Measurements from ENCODE around the gene GLS. TPM values are rescaled to one million over a fixed set of nuclear protein-coding genes. Genes with fewer than 3 reads are reported as not detected.

GLS gene
- total and polyA plus RNA-seq, 2 donors (not counting 3 experiments of a cell fraction or from before 2014, with no cell fraction given), result 49.0 to 183 TPM

DNA sequence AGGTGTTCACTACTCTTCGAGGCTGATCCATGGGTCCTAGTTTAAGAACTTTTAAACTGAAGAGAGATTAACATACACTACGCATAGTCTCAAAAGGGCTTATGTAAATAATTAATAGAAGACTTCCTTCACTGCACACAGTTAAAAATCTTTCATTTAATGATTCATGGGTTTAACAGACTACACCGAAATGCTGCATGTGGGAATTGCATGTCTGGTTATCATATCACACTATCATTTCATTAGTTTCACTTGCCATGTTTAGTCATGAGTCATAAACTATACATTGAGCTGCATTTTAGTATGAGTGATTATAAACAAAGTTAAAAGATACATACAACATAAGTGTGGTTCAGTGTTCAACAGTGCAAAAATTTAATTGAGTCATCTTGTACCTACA, 31.2 kb downstream of the GLS start:
- no peaks in the 10 kb centered on the region for H4K20me1 ChIP-seq (replicated peaks; ENCODE audit: control insufficient read depth, extremely low read depth, insufficient read depth, low read length)
- H3K79me2 ChIP-seq (ENCODE audit: control insufficient read depth, insufficient read depth, low read length), result peaks cover 9% of the 10 kb centered on the region
- DNase-seq (ENCODE audit: low read depth, low spot score), result no peak
- TF ChIP-seq FOS (IDR thresholded peaks at IDR 0.05; ENCODE audit: borderline replicate concordance, insufficient read depth, low read length), result no peak
- TF ChIP-seq GATA2 (IDR thresholded peaks at IDR 0.05; ENCODE audit: insufficient read depth, insufficient read length, low read depth, low read length), result no peak
- no peak for TF ChIP-seq JUN (IDR thresholded peaks at IDR 0.05; ENCODE audit: borderline replicate concordance, insufficient read depth, insufficient read length, low read depth)
- no peak for TF ChIP-seq MYC (IDR thresholded peaks at IDR 0.05; ENCODE audit: low read depth, low read length)
- no peak for TF ChIP-seq POLR2A (IDR thresholded peaks at IDR 0.05; ENCODE audit: low read depth, low read length)
- TF ChIP-seq, protein P1, sequence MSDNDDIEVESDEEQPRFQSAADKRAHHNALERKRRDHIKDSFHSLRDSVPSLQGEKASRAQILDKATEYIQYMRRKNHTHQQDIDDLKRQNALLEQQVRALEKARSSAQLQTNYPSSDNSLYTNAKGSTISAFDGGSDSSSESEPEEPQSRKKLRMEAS (IDR thresholded peaks at IDR 0.05; ENCODE audit: insufficient read depth, insufficient read length), result no peak
- TF ChIP-seq, protein P2, sequence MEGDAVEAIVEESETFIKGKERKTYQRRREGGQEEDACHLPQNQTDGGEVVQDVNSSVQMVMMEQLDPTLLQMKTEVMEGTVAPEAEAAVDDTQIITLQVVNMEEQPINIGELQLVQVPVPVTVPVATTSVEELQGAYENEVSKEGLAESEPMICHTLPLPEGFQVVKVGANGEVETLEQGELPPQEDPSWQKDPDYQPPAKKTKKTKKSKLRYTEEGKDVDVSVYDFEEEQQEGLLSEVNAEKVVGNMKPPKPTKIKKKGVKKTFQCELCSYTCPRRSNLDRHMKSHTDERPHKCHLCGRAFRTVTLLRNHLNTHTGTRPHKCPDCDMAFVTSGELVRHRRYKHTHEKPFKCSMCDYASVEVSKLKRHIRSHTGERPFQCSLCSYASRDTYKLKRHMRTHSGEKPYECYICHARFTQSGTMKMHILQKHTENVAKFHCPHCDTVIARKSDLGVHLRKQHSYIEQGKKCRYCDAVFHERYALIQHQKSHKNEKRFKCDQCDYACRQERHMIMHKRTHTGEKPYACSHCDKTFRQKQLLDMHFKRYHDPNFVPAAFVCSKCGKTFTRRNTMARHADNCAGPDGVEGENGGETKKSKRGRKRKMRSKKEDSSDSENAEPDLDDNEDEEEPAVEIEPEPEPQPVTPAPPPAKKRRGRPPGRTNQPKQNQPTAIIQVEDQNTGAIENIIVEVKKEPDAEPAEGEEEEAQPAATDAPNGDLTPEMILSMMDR (IDR thresholded peaks at IDR 0.05; ENCODE audit: extremely low read depth in 1 of 2, insufficient read depth in 1 of 2, low read depth in 1 of 2, low read length in 2 of 2), result no peak
- no peak for TF ChIP-seq EZH2 (IDR thresholded peaks at IDR 0.05; ENCODE audit: borderline replicate concordance, low read depth, low read length, severe bottlenecking)
- TF ChIP-seq POLR2AphosphoS5 (IDR thresholded peaks at IDR 0.05; ENCODE audit: insufficient read depth, low read depth, low read length), result no peak
- POLR2A ChIA-PET, result no interaction called here
- no peaks in the 10 kb centered on the region for H3K9me3 ChIP-seq (replicated peaks; ENCODE audit: control insufficient read depth, insufficient read depth, low read length)
- H3K27me3 ChIP-seq (ENCODE audit: control insufficient read depth in 2 of 2, insufficient read depth in 2 of 2, low read length in 2 of 2), result no peaks in the 10 kb centered on the region
- no peak overlapping the region for H3K9ac ChIP-seq (replicated peaks; ENCODE audit: extremely low read depth, insufficient read depth, low read length)
- dilution Hi-C loops (cut with MboI; ENCODE audit: extremely low pct_ligation_motif_present, low sequenced_read_pairs), result no loop called here
- BruUV-seq (replicated peaks), result no TSS peak
- intact Hi-C loops (cut with micrococcal nuclease), result no loop called here
- H3K9me1 ChIP-seq (replicated peaks; ENCODE audit: control insufficient read depth, extremely low read depth, insufficient read depth, low read length), result no peaks in the 10 kb centered on the region
- peaks cover 5% of the 10 kb centered on the region for H3K4me1 ChIP-seq (ENCODE audit: control insufficient read depth, extremely low read depth, insufficient read depth, low read length)
- H3K4me2 ChIP-seq (ENCODE audit: insufficient read depth, low read length), result no peak overlapping the region
- no peak overlapping the region for H3K27ac ChIP-seq (ENCODE audit: insufficient read depth, low read depth, low read length)
- peaks cover 3 to 18% of the 10 kb centered on the region in 2 experiments for H3K36me3 ChIP-seq (ENCODE audit: control insufficient read depth in 2 of 2, extremely low read depth in 1 of 2, insufficient read depth in 2 of 2, low read length in 2 of 2)
- H2AFZ ChIP-seq (ENCODE audit: low read depth, low read length), result no peak overlapping the region
- no peak for FAIRE-seq
- CTCF ChIA-PET, result interaction anchor here (1.5 kb wide), 1 partner anchor 11 kb away, joined by 5 read pairs; no protein-coding TSS in a partner anchor
- H3K4me3 ChIP-seq (replicated peaks in 1 of 3; ENCODE audit: insufficient read depth in 1 of 3, low read depth in 1 of 3, low read length in 3 of 3), result no peak overlapping the region

Measured in endothelial cell of umbilical vein (primary cell).